HepG2 (cell line): ENCODE measurements around the gene CTXN1. TPM values are rescaled to one million over a fixed set of nuclear protein-coding genes. Genes with fewer than 3 reads are reported as not detected.

Source experiments
- POLR2G ChIP-seq: fragments of 200-400 bp; formaldehyde crosslinking; IDR thresholded peaks from 2 replicates; pipeline ENCODE4 v1.6.1; 2018; ENCODE audit warnings: mild to moderate bottlenecking, low read depth, low read length, moderate library complexity
- ZBTB40 ChIP-seq, 2 experiments: fragments of 450-650 bp in 1 of 2; sonication (generic) in 1 of 2; formaldehyde crosslinking in 1 of 2; IDR thresholded peaks; 2 replicates each; pipeline versions ENCODE4 v1.6.1 to v1.8.0; 2016 to 2022; ENCODE audit warnings: antibody characterized with exemption in 1 of 2, mild to moderate bottlenecking in 1 of 2, missing genetic modification reagents in 1 of 2
- ZFP91 ChIP-seq: sonication (generic); formaldehyde crosslinking; IDR thresholded peaks from 2 replicates; pipeline ENCODE4 v1.9.0; 2022; ENCODE audit warnings: missing genetic modification reagents, mild to moderate bottlenecking, borderline replicate concordance
- polyA plus RNA-seq, 8 experiments: library from polyadenylated mRNA; depleted of rRNA in 3 of 8; stranded (reverse) in 7 of 8; unstranded in 1 of 8; fragments of >200 nt; fragmentation: Illumina TruSeq in 4 of 8; extraction: Trizol in 4 of 8; gene quantifications; 2 replicates each; pipeline versions ENCODE4 v1.2.1 to v1.2.3, GENCODE V29; 2011 to 2016; ENCODE audit warnings: low read depth in 4 of 8, missing spikeins in 1 of 8, mixed read lengths in 1 of 8; ENCODE audit not compliant: insufficient read depth in 1 of 8
- total RNA-seq, 5 experiments: library from RNA; depleted of rRNA; stranded (reverse); fragments of >200 nt; fragmentation: Illumina TruSeq; extraction: Trizol; gene quantifications; 2 replicates each; pipeline ENCODE4 v1.2.3, GENCODE V29; 2016; ENCODE audit warnings: low read depth in 1 of 5

Gene CTXN1
- total and polyA plus RNA-seq, 2 of the 13 experiments (the other 11 are each of a cell fraction or from before 2014, with no cell fraction given): 0.11 TPM; not detected in 1

GRCh38 chr19:7926727-7927604 lies 1.0 kb upstream of the CTXN1 start (continued):
- TF ChIP-seq ZBTB40 (IDR thresholded peaks at IDR 0.05) (no peak), ZBTB40 (CRISPR knock-in tag; IDR thresholded peaks at IDR 0.05) (no peak), POLR2G (0 out of 2 replicates have a peak, but pooled peaks have one; percentile 10), ZFP91 (CRISPR knock-in tag) (peak; percentile 28; the same call in 1 of the 2 replicates)
